Transverse colon (tissue), 4 donors: ENCODE results near the gene POLR2E. TPM values are rescaled to one million over a fixed set of nuclear protein-coding genes. Genes with fewer than 3 reads are reported as not detected.

Experiments used
- DNase-seq: peaks from one replicate; pipeline ENCODE4 v3.0.0-alpha.2; 2019
- H3K27ac ChIP-seq, 4 donors: fragments of 200-600 bp; sonication (generic); 2 replicates each; pipeline ENCODE4 v1.5.1; 2016 to 2018; ENCODE audit warnings: inconsistent platforms in 4 of 4
- H3K27me3 ChIP-seq: fragments of 200-600 bp; sonication (generic); 2 replicates; pipeline ENCODE4 v1.5.1; 2017; ENCODE audit warnings: inconsistent platforms
- H3K36me3 ChIP-seq, 4 donors: fragments of 200-600 bp; sonication (generic); 2 replicates each; pipeline ENCODE4 v1.5.1; 2017 to 2019; ENCODE audit warnings: inconsistent platforms in 4 of 4
- H3K4me1 ChIP-seq, 4 donors: fragments of 200-600 bp; sonication (generic); 2 replicates each; pipeline ENCODE4 v1.5.1; 2017 to 2020; ENCODE audit warnings: inconsistent platforms in 4 of 4
- H3K4me3 ChIP-seq, 4 donors: fragments of 200-600 bp; sonication (generic); 1 replicate in 1 of 4; 2 replicates in 3 of 4; pipeline versions ENCODE4 v1.5.1 to v1.6.1; 2017 to 2019; ENCODE audit warnings: inconsistent platforms in 4 of 4
- H3K9me3 ChIP-seq, 2 donors: fragments of 200-600 bp; sonication (generic); 2 replicates each; pipeline ENCODE4 v1.5.1; 2017 to 2019; ENCODE audit warnings: inconsistent platforms in 2 of 2
- CTCF ChIP-seq, 5 experiments: fragments of 200-600 bp in 3 of 5; fragments of 450-650 bp in 2 of 5; sonication (generic) in 3 of 5; IDR thresholded peaks; 1 replicate in 2 of 5; 2 replicates in 3 of 5; pipeline ENCODE4 v1.5.1; 2016 to 2017; ENCODE audit warnings: antibody characterized with exemption in 5 of 5, inconsistent platforms in 3 of 5, mild to moderate bottlenecking in 2 of 5, moderate library complexity in 1 of 5
- EP300 ChIP-seq: sonication (generic); formaldehyde crosslinking; IDR thresholded peaks from one replicate; pipeline ENCODE4 v1.6.1; 2017; ENCODE audit warnings: antibody characterized with exemption, low read depth
- POLR2A ChIP-seq: fragments of 450-650 bp; IDR thresholded peaks from one replicate; pipeline ENCODE4 v1.6.1; 2016; ENCODE audit warnings: antibody characterized with exemption, mild to moderate bottlenecking, moderate library complexity
- POLR2AphosphoS5 ChIP-seq, 3 donors: sonication (generic); formaldehyde crosslinking; IDR thresholded peaks; one replicate each; pipeline ENCODE4 v1.6.1; 2016; ENCODE audit warnings: antibody characterized with exemption in 3 of 3
- WGBS, 2 donors: methylation state at CpG; one replicate each; pipeline ENCODE4 v1.1.5; 2018; ENCODE audit warnings: low coverage in 1 of 2; 5-methylcytosine and 5-hydroxymethylcytosine counted together
- in situ Hi-C, 4 donors: fragments of 200-750 bp; cut with MboI; loops; one replicate each; pipeline versions ENCODE4 v1.15.0 to v1.15.1; 2017; ENCODE audit warnings: low sequenced_read_pairs in 3 of 4, low pct_ligation_motif_present in 1 of 4, low pct_unique_long_range_greater_than_20kb in 1 of 4
- intact Hi-C: fragments of 100-400 bp; cut with DNase I; formaldehyde crosslinking; loops from one replicate; pipeline ENCODE4 v1.15.1; 2023; ENCODE audit warnings: low total_unique reads
- total RNA-seq, 4 donors: library from RNA; depleted of rRNA; stranded (reverse); fragments of >200 nt; gene quantifications; one replicate each; pipeline ENCODE4 v1.1.0, GENCODE V29; 2016

The POLR2E gene
- total RNA-seq, 4 donors from 2014 or later: 74.8 to 167 (median 103) TPM

DNA sequence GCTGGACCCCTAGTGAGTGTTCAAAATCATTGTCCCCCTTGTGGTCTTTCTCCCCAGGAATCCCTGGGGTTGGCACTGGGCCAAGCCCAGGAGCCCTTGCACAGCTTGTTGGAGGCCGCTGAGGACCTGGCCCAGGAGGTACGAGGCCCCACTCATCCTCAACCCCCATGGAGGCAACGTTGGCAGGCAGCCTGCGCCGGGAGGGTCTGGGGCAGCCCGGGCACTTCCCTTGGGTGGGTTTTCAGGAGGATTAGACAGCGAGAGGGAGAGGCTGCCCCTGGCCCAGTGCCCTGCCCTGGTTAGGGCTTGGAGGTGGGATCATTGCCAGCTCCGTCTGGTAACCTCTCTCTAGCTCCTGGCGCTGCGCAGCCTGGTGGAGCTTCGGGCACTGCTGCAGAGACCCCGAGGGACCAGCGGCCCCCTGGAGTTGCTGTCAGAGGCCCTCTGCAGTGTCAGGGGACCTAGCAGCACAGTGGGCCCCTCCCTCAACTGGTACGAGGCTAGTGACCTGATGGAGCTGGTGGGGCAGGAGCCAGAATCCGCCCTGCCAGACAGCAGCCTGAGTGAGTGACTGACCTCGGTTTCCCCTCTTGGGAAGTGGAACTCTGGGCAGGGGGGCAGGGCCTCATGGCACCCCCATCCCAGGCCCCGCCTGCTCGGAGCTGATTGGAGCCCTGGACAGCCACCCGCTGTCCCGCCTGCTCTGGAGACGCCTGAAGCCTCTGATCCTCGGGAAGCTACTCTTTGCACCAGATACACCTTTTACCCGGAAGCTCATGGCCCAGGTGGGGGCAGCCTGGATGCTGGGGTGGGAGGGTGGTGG lies 52.3 kb downstream of the POLR2E start:
- H3K27ac ChIP-seq: peak overlapping the region; percentile 72 to 81 (median 78)
- H3K36me3 ChIP-seq: no peaks in the 10 kb centered on the region
- intact Hi-C loops: no loop called here
- H3K9me3 ChIP-seq: no peaks in the 10 kb centered on the region
- H3K4me1 ChIP-seq: peaks cover 29 to 55% (median 36%) of the 10 kb centered on the region in 4 donors
- in situ Hi-C loops: no loop called here
- 43% methylated on average over 22 of the region's 23 CpGs; no CpG with 5 or more reads in 1 of the 2 donors for WGBS, 2 donors
- DNase-seq: peak; percentile 76
- no peak for TF ChIP-seq CTCF (IDR thresholded peaks at IDR 0.05)
- TF ChIP-seq POLR2A: no peak
- TF ChIP-seq EP300: no peak
- no peak for TF ChIP-seq POLR2AphosphoS5 (IDR thresholded peaks at IDR 0.05)
- H3K27me3 ChIP-seq: no peaks in the 10 kb centered on the region
- H3K4me3 ChIP-seq: peak overlapping the region in 2 of 4 donors; percentile 52 to 55

GRCh38 chr19:1041835-1042685 lies 53.1 kb downstream of the POLR2E start:
- Histone ChIP-seq H3K4me3 (peak overlapping the region in 3 of 4 donors; percentile 22 to 55 (median 52)), H3K27ac (peak overlapping the region; percentile 72 to 81 (median 78)), H3K27me3 (no peaks in the 10 kb centered on the region), H3K36me3 (no peaks in the 10 kb centered on the region), H3K4me1 (peaks cover 29 to 55% (median 36%) of the 10 kb centered on the region in 4 donors), H3K9me3 (no peaks in the 10 kb centered on the region)
- intact Hi-C loops: no loop called here
- 37% methylated on average over 30 of the region's 43 CpGs; no CpG with 5 or more reads in 1 of the 2 donors for WGBS, 2 donors
- TF ChIP-seq POLR2A (peak; percentile 72), EP300 (no peak), CTCF (IDR thresholded peaks at IDR 0.05) (no peak), POLR2AphosphoS5 (IDR thresholded peaks at IDR 0.05) (peak; percentile 14 to 75 (median 70))
- peak; percentile 94 for DNase-seq
- in situ Hi-C loops: no loop called here

DNA sequence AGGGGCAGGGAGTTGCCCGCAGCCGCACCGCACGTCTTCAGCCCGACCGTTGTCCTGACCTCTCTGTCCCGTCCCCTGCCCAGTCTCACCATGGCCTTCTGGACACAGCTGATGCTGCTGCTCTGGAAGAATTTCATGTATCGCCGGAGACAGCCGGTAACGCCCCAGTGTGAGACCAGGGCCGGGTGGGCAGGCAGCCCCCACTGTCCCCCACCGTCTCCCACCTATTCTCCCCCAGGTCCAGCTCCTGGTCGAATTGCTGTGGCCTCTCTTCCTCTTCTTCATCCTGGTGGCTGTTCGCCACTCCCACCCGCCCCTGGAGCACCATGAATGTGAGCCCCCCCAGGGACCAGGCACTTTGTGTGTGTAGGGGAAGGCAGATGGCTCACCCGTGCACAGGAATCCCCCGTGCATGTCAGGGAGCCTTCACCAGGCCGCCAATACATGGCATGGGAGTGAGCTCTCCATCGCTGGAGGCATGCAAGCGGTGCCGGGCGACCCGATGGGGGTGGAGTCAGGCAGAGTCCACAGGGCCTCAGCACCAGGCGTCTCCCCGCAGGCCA lies 53.8 kb downstream of the POLR2E start:
- no peaks in the 10 kb centered on the region for H3K27me3 ChIP-seq
- no peaks in the 10 kb centered on the region for H3K9me3 ChIP-seq
- WGBS, 2 donors: 4 to 15% methylated on average over 5 to 25 of the region's 26 CpGs
- no peak for DNase-seq
- H3K4me3 ChIP-seq: peak overlapping the region in 3 of 4 donors; percentile 33 to 55 (median 52)
- in situ Hi-C loops: no loop called here
- H3K4me1 ChIP-seq: peaks cover 29 to 55% (median 34%) of the 10 kb centered on the region in 4 donors
- TF ChIP-seq CTCF (IDR thresholded peaks at IDR 0.05) (no peak), POLR2A (no peak), POLR2AphosphoS5 (IDR thresholded peaks at IDR 0.05) (no peak), EP300 (no peak)
- peak overlapping the region; percentile 72 to 81 (median 78) for H3K27ac ChIP-seq
- H3K36me3 ChIP-seq: peaks cover 0 to 2% (median 0%) of the 10 kb centered on the region in 4 donors
- intact Hi-C loops: no loop called here
